H9 (cell line): ENCODE data around the gene THSD4. TPM values are rescaled to one million over a fixed set of nuclear protein-coding genes. Genes with fewer than 3 reads are reported as not detected.

Experiments
- DNase-seq: peaks from one replicate; pipeline ENCODE4 v3.0.0-alpha.2; 2017
- H2AFZ ChIP-seq: one replicate; pipeline ENCODE4 v1.6.1; 2013; ENCODE audit warnings: mild to moderate bottlenecking, low read length, control low read depth, moderate library complexity
- H2AK5ac ChIP-seq: 2 replicates; pipeline ENCODE4 v1.6.1; 2013; ENCODE audit warnings: low read length, control low read depth, mixed read lengths; ENCODE audit not compliant: insufficient read length
- H2BK120ac ChIP-seq: one replicate; pipeline ENCODE4 v1.6.1; 2013; ENCODE audit warnings: low read depth, mild to moderate bottlenecking, low read length, control low read depth, inconsistent platforms; ENCODE audit not compliant: poor library complexity, severe bottlenecking
- H2BK12ac ChIP-seq: 2 replicates; pipeline ENCODE4 v1.6.1; 2013; ENCODE audit warnings: low read length, control low read depth, mixed read lengths, low read depth; ENCODE audit not compliant: insufficient read length
- H2BK15ac ChIP-seq: 2 replicates; pipeline ENCODE4 v1.6.1; 2013; ENCODE audit warnings: low read depth, low read length, control low read depth
- H2BK20ac ChIP-seq: one replicate; pipeline ENCODE4 v1.6.1; 2013; ENCODE audit warnings: low read depth, mild to moderate bottlenecking, low read length, control low read depth, inconsistent platforms; ENCODE audit not compliant: poor library complexity, severe bottlenecking
- H2BK5ac ChIP-seq: 2 replicates; pipeline ENCODE4 v1.6.1; 2013; ENCODE audit warnings: low read length, control low read depth, mixed read lengths; ENCODE audit not compliant: insufficient read length
- H3K14ac ChIP-seq: 2 replicates; pipeline ENCODE4 v1.6.1; 2013; ENCODE audit warnings: low read length, control low read depth; ENCODE audit not compliant: insufficient read depth
- H3K18ac ChIP-seq: 2 replicates; pipeline ENCODE4 v1.6.1; 2013; ENCODE audit warnings: low read depth, mild to moderate bottlenecking, mixed read lengths, low read length, control low read depth; ENCODE audit not compliant: insufficient read length
- H3K23ac ChIP-seq: 2 replicates; pipeline ENCODE4 v1.6.1; 2013; ENCODE audit warnings: low read length, control low read depth, mixed read lengths, low read depth; ENCODE audit not compliant: insufficient read length
- H3K23me2 ChIP-seq: 2 replicates; pipeline ENCODE4 v1.6.1; 2013; ENCODE audit warnings: low read depth, mild to moderate bottlenecking, mixed read lengths, low read length, control low read depth; ENCODE audit not compliant: insufficient read length, poor library complexity, severe bottlenecking
- H3K27ac ChIP-seq: 2 replicates; pipeline ENCODE4 v1.5.1; 2013; ENCODE audit warnings: low read length, control low read depth, mixed read lengths, low read depth; ENCODE audit not compliant: insufficient read length
- H3K27me3 ChIP-seq: 2 replicates; pipeline ENCODE4 v1.6.1; 2013; ENCODE audit warnings: low read length, control low read depth, inconsistent platforms; ENCODE audit not compliant: insufficient read depth
- H3K4ac ChIP-seq: 2 replicates; pipeline ENCODE4 v1.6.1; 2013; ENCODE audit warnings: low read depth, mild to moderate bottlenecking, control low read depth, inconsistent platforms, low read length, moderate library complexity
- H3K4me1 ChIP-seq: 2 replicates; pipeline ENCODE4 v1.6.1; 2013; ENCODE audit warnings: low read length, control low read depth, inconsistent platforms; ENCODE audit not compliant: insufficient read depth
- H3K4me2 ChIP-seq: 2 replicates; pipeline ENCODE4 v1.6.1; 2013; ENCODE audit warnings: low read length, control low read depth, mixed read lengths; ENCODE audit not compliant: insufficient read length, insufficient read depth
- H3K56ac ChIP-seq: 2 replicates; pipeline ENCODE4 v1.6.1; 2013; ENCODE audit warnings: low read depth, mild to moderate bottlenecking, mixed read lengths, low read length, control low read depth; ENCODE audit not compliant: insufficient read length
- H3K79me1 ChIP-seq: 2 replicates; pipeline ENCODE4 v1.6.1; 2013; ENCODE audit warnings: low read depth, mild to moderate bottlenecking, moderate library complexity, low read length, control low read depth, inconsistent platforms; ENCODE audit not compliant: insufficient read depth, poor library complexity, severe bottlenecking
- H3K79me2 ChIP-seq: 2 replicates; pipeline ENCODE4 v1.6.1; 2013; ENCODE audit warnings: low read length, control low read depth, inconsistent platforms; ENCODE audit not compliant: insufficient read depth
- H3K9ac ChIP-seq: 2 replicates; pipeline ENCODE4 v1.6.1; 2013; ENCODE audit warnings: low read length, control low read depth, mixed read lengths; ENCODE audit not compliant: insufficient read length; ENCODE audit errors: extremely low read depth
- H3K9me3 ChIP-seq: one replicate; pipeline ENCODE4 v1.6.1; 2013; ENCODE audit warnings: low read depth, low read length, inconsistent platforms; ENCODE audit not compliant: control insufficient read depth
- H3T11ph ChIP-seq: one replicate; pipeline ENCODE4 v1.6.1; 2013; ENCODE audit warnings: mild to moderate bottlenecking, low read length, control low read depth, inconsistent platforms
- H4K20me1 ChIP-seq: one replicate; pipeline ENCODE4 v1.6.1; 2013; ENCODE audit not compliant: control insufficient read depth, insufficient read length, insufficient read depth
- H4K5ac ChIP-seq: 2 replicates; pipeline ENCODE4 v1.6.1; 2013; ENCODE audit warnings: low read depth, mild to moderate bottlenecking, mixed read lengths, low read length, control low read depth; ENCODE audit not compliant: insufficient read length
- H4K8ac ChIP-seq: replicated peaks from 2 replicates; pipeline ENCODE4 v1.6.1; 2013; ENCODE audit warnings: low read length, control low read depth, mixed read lengths, low read depth; ENCODE audit not compliant: insufficient read length
- H4K91ac ChIP-seq: 2 replicates; pipeline ENCODE4 v1.6.1; 2013; ENCODE audit warnings: low read depth, mild to moderate bottlenecking, moderate library complexity, mixed read lengths, low read length, control low read depth; ENCODE audit not compliant: insufficient read length
- H3K27ac Mint-ChIP-seq, 3 experiments: 2 replicates in 2 of 3; 3 replicates in 1 of 3; pipeline ENCODE4 v1.8.0; 2020 to 2021; ENCODE audit warnings: mixed read lengths in 3 of 3, mild to moderate bottlenecking in 1 of 3, moderate library complexity in 1 of 3
- H3K27me3 Mint-ChIP-seq: 2 replicates; pipeline ENCODE4 v1.8.0; 2021; ENCODE audit warnings: low read depth, mild to moderate bottlenecking, moderate library complexity, mixed read lengths
- H3K36me3 Mint-ChIP-seq, 3 experiments: 2 replicates in 2 of 3; 3 replicates in 1 of 3; pipeline ENCODE4 v1.8.0; 2020 to 2021; ENCODE audit warnings: low read depth in 3 of 3, mixed read lengths in 3 of 3; ENCODE audit not compliant: insufficient read depth in 1 of 3
- H3K4me1 Mint-ChIP-seq, 2 experiments: 2 replicates each; pipeline ENCODE4 v1.8.0; 2020; ENCODE audit warnings: mixed read lengths in 2 of 2
- H3K4me3 Mint-ChIP-seq, 2 experiments: 2 replicates in 1 of 2; 3 replicates in 1 of 2; pipeline ENCODE4 v1.8.0; 2020 to 2021; ENCODE audit warnings: mild to moderate bottlenecking in 2 of 2, mixed read lengths in 2 of 2, moderate library complexity in 1 of 2
- H3K9me3 Mint-ChIP-seq, 2 experiments: 2 replicates in 1 of 2; 3 replicates in 1 of 2; pipeline ENCODE4 v1.8.0; 2020; ENCODE audit warnings: mild to moderate bottlenecking in 2 of 2, mixed read lengths in 2 of 2, moderate library complexity in 1 of 2
- WGBS: extraction: QIAGEN DNeasy Blood & Tissue Kit; methylation state at CpG from one replicate; pipeline ENCODE4 v1.1.7; 2013; ENCODE audit warnings: missing lambda C conversion rate, low lambda C conversion rate, mixed read lengths; ENCODE audit not compliant: insufficient read length; ENCODE audit errors: extremely low coverage; 5-methylcytosine and 5-hydroxymethylcytosine counted together
- total RNA-seq: library from RNA; stranded (reverse); gene quantifications from 2 replicates; pipeline ENCODE4 v1.2.1, GENCODE V29; 2021
- TF ChIP-seq, protein P1 (sequence below): fragments of 200-600 bp; sonication (generic); conservative IDR thresholded peaks from 3 replicates; pipeline ENCODE4 v1.8.0; 2021; ENCODE audit warnings: antibody characterized with exemption, mild to moderate bottlenecking

The THSD4 gene
- total RNA-seq, 1 experiment from 2014 or later = 5.5 TPM

GRCh38 chr15:71813723-71814470 is 698.6 kb downstream of the THSD4 start:
- Histone ChIP-seq H2BK15ac (no peak overlapping the region), H2AK5ac (no peak overlapping the region), H3K23ac (no peak overlapping the region), H3K79me1 (no peaks in the 10 kb centered on the region), H3K23me2 (no peaks in the 10 kb centered on the region), H4K8ac (no peak overlapping the region), H3T11ph (no peak overlapping the region), H3K9me3 (no peaks in the 10 kb centered on the region), H2BK120ac (no peak overlapping the region), H4K5ac (no peak overlapping the region), H3K27ac (no peak overlapping the region), H3K9ac (no peak overlapping the region), H3K79me2 (no peaks in the 10 kb centered on the region), H3K18ac (no peak overlapping the region), H3K4me2 (no peak overlapping the region), H2AFZ (no peak overlapping the region), H4K91ac (no peak overlapping the region), H3K27me3 (no peaks in the 10 kb centered on the region), H3K56ac (no peak overlapping the region), H2BK20ac (no peak overlapping the region), H3K4me1 (no peaks in the 10 kb centered on the region), H2BK5ac (no peak overlapping the region), H3K4ac (no peak overlapping the region), H2BK12ac (no peak overlapping the region), H4K20me1 (no peaks in the 10 kb centered on the region), H3K14ac (peak overlapping the region; percentile 23; the same call in 1 of the 2 replicates)
- Mint-ChIP-seq H3K27ac (no peak overlapping the region), H3K9me3 (peaks cover 0 to 3% of the 10 kb centered on the region in 2 experiments; a peak in 2 of 5 replicates), H3K36me3 (peaks cover 0 to 4% (median 2%) of the 10 kb centered on the region in 3 experiments; a peak in 4 of 7 replicates), H3K4me3 (no peak overlapping the region), H3K27me3 (no peaks in the 10 kb centered on the region), H3K4me1 (peaks cover 5 to 11% of the 10 kb centered on the region in 2 experiments; a peak in 3 of 4 replicates)
- TF ChIP-seq, protein P1, sequence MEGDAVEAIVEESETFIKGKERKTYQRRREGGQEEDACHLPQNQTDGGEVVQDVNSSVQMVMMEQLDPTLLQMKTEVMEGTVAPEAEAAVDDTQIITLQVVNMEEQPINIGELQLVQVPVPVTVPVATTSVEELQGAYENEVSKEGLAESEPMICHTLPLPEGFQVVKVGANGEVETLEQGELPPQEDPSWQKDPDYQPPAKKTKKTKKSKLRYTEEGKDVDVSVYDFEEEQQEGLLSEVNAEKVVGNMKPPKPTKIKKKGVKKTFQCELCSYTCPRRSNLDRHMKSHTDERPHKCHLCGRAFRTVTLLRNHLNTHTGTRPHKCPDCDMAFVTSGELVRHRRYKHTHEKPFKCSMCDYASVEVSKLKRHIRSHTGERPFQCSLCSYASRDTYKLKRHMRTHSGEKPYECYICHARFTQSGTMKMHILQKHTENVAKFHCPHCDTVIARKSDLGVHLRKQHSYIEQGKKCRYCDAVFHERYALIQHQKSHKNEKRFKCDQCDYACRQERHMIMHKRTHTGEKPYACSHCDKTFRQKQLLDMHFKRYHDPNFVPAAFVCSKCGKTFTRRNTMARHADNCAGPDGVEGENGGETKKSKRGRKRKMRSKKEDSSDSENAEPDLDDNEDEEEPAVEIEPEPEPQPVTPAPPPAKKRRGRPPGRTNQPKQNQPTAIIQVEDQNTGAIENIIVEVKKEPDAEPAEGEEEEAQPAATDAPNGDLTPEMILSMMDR = no peak
- no peak for DNase-seq
- no CpG with 5 or more reads among the region's 9 CpGs for WGBS
